ENCODE measurements around the gene MAP2K5.

MAP2K5 gene

DNA sequence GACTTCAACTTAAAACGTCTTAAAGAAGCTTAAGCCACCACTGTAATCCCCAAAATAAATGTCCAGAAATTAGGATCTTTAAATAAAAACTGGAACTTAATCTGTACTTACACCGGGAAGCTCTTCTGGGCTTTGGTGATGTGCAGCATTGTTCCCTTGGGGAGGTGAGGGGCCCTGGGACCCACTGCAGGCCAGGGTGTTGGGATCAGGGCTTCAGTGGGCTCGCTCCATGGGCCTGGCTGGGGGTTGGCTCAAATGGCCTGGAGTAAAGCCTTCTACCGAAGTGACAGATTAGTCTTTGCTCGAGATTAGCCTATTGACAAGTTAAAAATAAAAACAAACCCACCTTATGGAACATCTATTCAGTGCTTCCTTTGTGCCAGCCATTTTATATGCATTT is 303.5 kb downstream of the MAP2K5 start:
- DNase-seq = no peak

DNA sequence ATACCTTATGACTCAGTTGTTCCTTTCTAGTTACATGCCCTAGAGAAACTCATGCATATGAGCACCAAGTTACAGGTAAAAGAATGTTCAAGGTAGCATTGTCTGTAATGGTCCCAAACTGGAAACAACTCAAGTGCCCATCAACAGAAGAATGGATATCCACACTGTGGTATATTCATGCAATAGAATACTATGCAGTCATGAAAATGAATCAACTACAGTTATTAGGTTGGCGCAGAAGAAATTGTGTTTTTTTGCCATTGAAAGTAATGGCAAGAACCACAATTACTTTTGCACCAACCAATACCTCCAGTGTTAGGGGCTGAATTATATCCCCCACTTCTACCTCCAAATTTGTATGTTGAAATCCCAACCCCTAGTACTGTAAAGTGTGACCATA is 307.0 kb downstream of the MAP2K5 start:
- no peak for DNase-seq

DNA sequence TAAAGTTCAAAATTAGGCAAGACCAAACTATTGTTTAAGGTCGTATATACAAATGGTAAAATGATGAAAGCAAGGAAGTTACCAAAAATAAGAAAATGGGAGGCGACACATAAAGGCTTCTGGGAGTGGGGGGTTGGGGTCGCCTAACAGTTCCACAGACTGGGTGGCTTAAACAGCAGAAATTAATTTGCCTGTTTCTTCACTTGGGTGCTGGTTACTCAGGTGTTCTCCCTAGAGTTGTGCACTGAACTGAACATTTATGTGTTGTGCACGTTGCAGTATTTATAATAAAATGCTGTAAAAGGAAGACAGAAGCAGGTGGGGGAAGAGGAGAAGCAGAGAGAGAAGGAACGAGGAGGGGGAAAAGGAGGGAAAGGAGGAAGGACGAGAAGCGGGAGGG is 307.8 kb downstream of the MAP2K5 start:
- DNase-seq = no peak

DNA sequence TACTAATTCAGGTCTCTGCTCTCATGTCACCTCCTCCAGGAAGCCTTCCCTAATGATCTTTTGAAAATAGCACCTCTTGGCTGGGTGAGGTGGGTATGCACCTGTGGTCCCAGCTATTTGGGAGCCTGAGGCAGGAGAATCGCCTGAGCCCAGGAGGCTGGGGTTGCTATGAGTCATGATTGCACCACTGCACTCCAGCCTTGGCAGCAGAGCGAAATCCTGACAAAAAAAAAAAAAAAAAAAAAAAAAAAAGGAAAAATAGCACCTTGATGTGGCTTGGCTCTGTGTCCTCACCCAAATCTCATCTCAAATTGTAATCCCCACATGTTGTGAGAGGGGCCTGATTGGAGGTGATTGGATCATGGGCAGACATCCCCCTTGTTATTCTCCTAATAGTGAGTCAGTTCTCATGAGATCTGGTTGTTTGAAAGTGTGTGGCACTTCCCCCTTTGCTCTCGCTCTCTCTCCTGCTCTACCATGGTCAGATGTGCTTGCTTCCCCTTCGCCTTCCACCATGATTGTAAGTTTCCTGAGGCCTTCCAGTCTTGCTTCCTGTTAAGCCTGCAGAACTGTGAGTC is 308.6 kb downstream of the MAP2K5 start:
- DNase-seq = peak; percentile 82

DNA sequence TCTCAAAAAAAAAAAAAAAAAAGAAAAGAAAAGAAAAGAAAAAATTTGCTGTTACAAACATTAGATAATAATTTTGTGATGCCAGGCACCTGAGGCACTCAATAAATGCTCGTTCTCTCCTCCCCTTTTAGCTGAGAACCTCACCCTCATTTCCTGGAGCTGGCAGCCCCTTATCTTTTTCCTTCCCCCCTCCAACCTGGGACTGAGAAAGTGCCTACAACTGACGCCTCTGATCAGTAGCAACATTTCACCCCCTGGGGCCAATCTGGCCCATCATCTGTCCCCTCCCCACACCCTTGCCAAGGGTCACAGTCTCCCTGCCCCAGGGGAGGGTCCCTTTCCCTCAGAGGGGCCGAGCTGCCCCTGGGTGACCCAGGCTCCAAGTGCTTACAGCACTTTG is 309.9 kb downstream of the MAP2K5 start:
- DNase-seq = no peak

DNA sequence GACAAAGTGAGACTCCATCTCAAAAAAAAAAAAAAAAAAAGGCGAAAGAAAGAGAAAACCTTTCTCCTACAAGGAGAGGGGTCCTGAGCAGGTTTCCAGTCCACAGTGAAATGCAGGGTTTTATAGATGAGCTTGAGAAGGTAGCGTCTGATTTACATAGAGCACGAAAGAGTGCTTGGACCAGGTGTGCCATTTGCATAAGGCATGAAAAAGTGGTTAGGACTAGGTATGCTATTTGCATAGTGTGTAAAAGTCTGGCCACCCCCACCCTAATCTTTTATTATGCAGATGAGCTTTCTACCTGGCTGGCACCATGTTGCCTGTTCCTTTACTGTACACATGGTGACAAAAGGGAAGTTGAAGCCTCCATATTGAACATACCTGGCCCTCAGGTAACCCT is 311.0 kb downstream of the MAP2K5 start:
- no peak for DNase-seq

DNA sequence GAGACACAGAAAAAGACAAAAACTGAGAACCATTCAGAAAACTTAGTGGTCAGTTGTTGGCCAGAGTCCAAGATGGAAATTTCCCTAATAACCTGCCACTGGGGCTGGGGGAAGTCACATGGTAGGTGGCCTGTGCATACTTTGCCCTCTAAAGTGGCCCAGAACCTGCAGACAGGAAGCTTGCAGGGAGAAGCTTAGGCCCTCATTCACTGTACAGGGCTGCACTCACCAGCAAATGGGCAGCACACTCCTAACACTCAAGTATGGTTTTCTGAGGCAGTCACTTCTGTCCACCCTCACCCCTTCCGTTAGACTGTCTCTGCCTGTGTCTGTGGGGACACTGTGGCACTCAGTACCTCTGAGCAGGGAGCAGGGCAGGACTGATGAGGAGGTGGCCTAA is 311.9 kb downstream of the MAP2K5 start:
- DNase-seq = no peak

DNA sequence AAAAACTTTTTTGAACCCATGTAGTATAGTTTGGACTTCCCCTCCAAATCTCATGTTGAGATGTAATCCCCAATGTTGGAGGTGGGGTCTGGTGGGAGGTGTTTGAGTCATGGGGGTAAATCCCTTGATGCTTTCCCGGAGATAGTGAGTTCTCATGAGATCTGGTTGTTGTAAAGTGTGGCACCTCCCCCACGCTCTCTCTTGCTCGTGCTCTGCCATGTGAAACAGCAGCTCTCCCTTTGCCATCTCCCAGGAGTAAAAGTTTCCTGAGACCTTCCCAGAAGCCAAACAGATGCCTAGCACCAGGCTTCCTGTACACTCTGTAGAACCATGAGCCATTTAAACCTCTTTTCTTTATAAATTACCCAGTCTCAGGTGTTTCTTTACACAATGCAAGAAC is 313.3 kb downstream of the MAP2K5 start:
- DNase-seq = no peak
